Heart right ventricle (tissue), 16 donors: ENCODE data around the gene ZNF575. TPM values are rescaled to one million over a fixed set of nuclear protein-coding genes. Genes with fewer than 3 reads are reported as not detected.

ENCODE experiments used
- ATAC-seq, 8 donors: fragments of 200-7000 bp; cut with Tn5 transposase; one replicate each; pipeline ENCODE4 v1.9.1; 2020; ENCODE audit warnings: mild to moderate bottlenecking in 8 of 8, moderate library complexity in 8 of 8, moderate number of reproducible peaks in 1 of 8
- DNase-seq, 2 donors: peaks; one replicate each; pipeline ENCODE4 v3.0.0-alpha.2; 2020
- H3K27ac ChIP-seq, 10 donors: fragments of 200-600 bp; sonication (generic) in 2 of 10; one replicate each; pipeline versions ENCODE4 v1.5.0 to v1.8.0; 2020 to 2022; ENCODE audit warnings: mild to moderate bottlenecking in 3 of 10
- H3K27me3 ChIP-seq, 7 donors: fragments of 200-600 bp; one replicate each; pipeline ENCODE4 v1.8.0; 2021 to 2022; ENCODE audit warnings: mild to moderate bottlenecking in 2 of 7
- H3K36me3 ChIP-seq, 9 donors: fragments of 200-600 bp; sonication (generic) in 1 of 9; one replicate each; pipeline versions ENCODE4 v1.5.0 to v1.8.0; 2020 to 2022; ENCODE audit warnings: mild to moderate bottlenecking in 2 of 9
- H3K4me1 ChIP-seq, 9 donors: fragments of 200-600 bp; sonication (generic) in 1 of 9; one replicate each; pipeline versions ENCODE4 v1.5.0 to v1.8.0; 2020 to 2022; ENCODE audit warnings: mild to moderate bottlenecking in 4 of 9
- H3K4me3 ChIP-seq, 10 donors: fragments of 200-600 bp; sonication (generic) in 2 of 10; one replicate each; pipeline versions ENCODE4 v1.5.0 to v1.8.0; 2020 to 2022; ENCODE audit warnings: mild to moderate bottlenecking in 7 of 10, moderate library complexity in 2 of 10
- H3K9me3 ChIP-seq, 11 donors: fragments of 200-600 bp in 10 of 11; sonication (generic) in 2 of 11; one replicate each; pipeline versions ENCODE4 v1.5.0 to v1.8.0; 2013 to 2022; ENCODE audit warnings: mild to moderate bottlenecking in 2 of 11, control low read depth in 1 of 11, moderate library complexity in 1 of 11
- WGBS, 2 donors: extraction: QIAGEN DNeasy Blood & Tissue Kit; methylation state at CpG; one replicate each; pipeline ENCODE4 v1.1.7; 2013; ENCODE audit warnings: inconsistent platforms in 1 of 2; 5-methylcytosine and 5-hydroxymethylcytosine counted together
- intact Hi-C, 10 donors: fragments of 100-400 bp; cut with DNase I; formaldehyde crosslinking; loops; one replicate each; pipeline versions ENCODE4 v1.11.1 to v1.14.2; 2022
- polyA plus RNA-seq, 2 donors: library from polyadenylated mRNA; stranded (reverse); fragments of 200-250 nt; gene quantifications; one replicate each; pipeline ENCODE4 v1.2.3, GENCODE V29; 2013
- total RNA-seq, 10 donors: library from RNA; stranded (reverse); fragmentation: NEBNext Ultra II Directional in 3 of 10; extraction: Animal tissue kit (Norgen Biotek cat#: 25700) in 3 of 10; gene quantifications; one replicate each; pipeline versions ENCODE4 v1.2.1 to v1.2.4, GENCODE V29; 2021 to 2023
- TF ChIP-seq, protein P1 (sequence below), 9 donors: fragments of 200-600 bp; sonication (generic) in 2 of 9; IDR thresholded peaks; one replicate each; pipeline versions ENCODE4 v1.5.0 to v1.8.0; 2021 to 2022; ENCODE audit warnings: antibody characterized with exemption in 9 of 9, mild to moderate bottlenecking in 5 of 9, moderate library complexity in 1 of 9
- donor health status: Arrhythmogenic right ventricular cardiomyopathy.
- donor health status: ischemic (EF 13 %, LVEDD 7.1; RV severe dilation, severe dysfunction).
- donor health status: healthy with polysubstance abuse.
- donor health status: DM: no; HTN: yes; CAD: no.
- donor health status: DM: no; HTN: no; CAD: no.
- donor health status: ischemic (EF 25% LVEDD 6.9; RV normal size, moderate dysfunction).
- donor health status: ischemic (EF 25% LVEDD 5.7; RV mildly dilated, moderate dysfunction).
- donor health status: healthy.
- donor health status: DM: yes; HTN: yes; CAD: no.
- donor health status: Ischemic cardiomyopathy.
- donor health status: ischemic (EF 35%, LVEDD 5.7; RV mildly dilated, moderate dysfunction).
- donor health status: nonischemic (EF 11% LVEDD 7.7; RV severe dilation, severe dysfunction).
- donor health status: DM: yes; HTN: yes; CAD: no.
- donor health status: PGD.
- donor health status: ischemic (EF 29% LVEDD 5.4; RV normal size, mild dysfunction).
- donor health status: nonischemic (EF 23%, LVEDD 6.1; RV moderate dilation, normal function).

The ZNF575 gene
- total and polyA plus RNA-seq, 12 donors = 0.45 to 2.0 (median 1.2) TPM

DNA sequence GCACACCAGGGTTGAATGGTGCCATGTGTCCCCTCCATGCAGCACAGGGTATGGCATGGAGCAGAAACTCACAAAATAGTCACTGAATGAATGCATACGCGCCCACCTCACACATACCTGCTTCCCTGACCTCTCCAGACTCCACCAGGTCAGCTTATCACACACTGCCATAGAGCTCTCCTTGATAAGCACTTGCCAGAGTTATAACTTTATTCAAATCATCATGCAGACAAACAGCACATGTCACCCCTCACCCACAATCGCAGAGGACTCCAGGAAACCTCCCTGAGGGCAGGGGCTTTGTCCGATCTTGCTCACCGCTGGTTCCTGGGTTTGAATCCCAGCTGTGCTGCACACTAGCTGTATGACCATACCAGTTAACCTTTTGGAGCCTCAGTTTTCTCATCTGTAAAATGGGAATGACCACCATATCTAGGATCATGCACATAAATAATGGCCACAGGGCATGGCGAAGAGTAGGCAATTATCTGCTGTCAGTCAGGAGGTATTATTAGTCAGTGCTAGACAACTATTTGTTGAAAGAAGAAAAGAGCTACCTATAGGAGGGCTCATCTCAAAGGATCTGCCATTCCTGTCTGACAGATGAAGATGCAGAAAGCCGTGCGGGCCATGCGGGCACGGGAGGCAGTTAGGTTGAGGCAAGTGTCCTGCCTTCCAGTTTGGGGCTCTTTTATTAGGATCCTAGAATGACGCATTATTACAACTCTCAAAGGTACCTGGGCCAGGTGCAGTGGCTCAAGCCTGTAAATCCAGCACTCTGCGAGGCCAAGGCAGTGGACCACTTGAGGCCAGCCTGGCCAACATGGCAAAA, 28.4 kb downstream of the ZNF575 start:
- Histone ChIP-seq H3K9me3 (no peaks in the 10 kb centered on the region), H3K36me3 (peaks cover 0 to 61% (median 11%) of the 10 kb centered on the region in 9 donors), H3K27me3 (no peaks in the 10 kb centered on the region), H3K27ac (peak overlapping the region in 4 of 10 donors; percentile 37 to 84 (median 65)), H3K4me1 (peaks cover 2 to 30% (median 15%) of the 10 kb centered on the region in 9 donors), H3K4me3 (no peak overlapping the region)
- intact Hi-C loops = no loop called here
- TF ChIP-seq, protein P1, sequence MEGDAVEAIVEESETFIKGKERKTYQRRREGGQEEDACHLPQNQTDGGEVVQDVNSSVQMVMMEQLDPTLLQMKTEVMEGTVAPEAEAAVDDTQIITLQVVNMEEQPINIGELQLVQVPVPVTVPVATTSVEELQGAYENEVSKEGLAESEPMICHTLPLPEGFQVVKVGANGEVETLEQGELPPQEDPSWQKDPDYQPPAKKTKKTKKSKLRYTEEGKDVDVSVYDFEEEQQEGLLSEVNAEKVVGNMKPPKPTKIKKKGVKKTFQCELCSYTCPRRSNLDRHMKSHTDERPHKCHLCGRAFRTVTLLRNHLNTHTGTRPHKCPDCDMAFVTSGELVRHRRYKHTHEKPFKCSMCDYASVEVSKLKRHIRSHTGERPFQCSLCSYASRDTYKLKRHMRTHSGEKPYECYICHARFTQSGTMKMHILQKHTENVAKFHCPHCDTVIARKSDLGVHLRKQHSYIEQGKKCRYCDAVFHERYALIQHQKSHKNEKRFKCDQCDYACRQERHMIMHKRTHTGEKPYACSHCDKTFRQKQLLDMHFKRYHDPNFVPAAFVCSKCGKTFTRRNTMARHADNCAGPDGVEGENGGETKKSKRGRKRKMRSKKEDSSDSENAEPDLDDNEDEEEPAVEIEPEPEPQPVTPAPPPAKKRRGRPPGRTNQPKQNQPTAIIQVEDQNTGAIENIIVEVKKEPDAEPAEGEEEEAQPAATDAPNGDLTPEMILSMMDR (IDR thresholded peaks at IDR 0.05) = no peak
- no peak for DNase-seq
- WGBS, 2 donors = 93 to 94% methylated on average over 12 of the region's 12 CpGs
- no peak for ATAC-seq

DNA sequence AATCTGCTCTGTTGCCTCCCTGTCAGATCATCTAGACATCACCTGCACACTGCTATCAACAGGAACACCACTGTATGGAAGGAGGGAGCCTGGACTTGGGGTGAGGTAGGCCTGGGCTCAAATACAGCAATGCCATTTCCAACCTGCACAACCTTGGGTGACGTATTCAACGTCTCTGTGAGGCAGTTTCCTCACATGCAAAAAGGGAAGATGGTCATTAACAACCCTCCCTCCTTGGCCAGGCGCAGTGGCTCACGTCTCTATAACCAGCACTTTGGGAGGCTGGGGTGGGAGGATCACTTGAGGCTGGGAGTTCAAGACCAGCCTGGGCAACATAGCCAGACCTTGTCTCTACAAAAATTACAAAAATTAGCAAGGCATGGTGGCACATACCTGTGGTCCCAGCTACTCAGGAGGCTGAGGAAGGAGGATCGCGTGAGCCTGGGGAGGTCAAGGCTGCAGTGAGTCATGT, 29.3 kb downstream of the ZNF575 start:
- peaks cover 0 to 52% (median 11%) of the 10 kb centered on the region in 9 donors for H3K36me3 ChIP-seq
- TF ChIP-seq, protein P1 (IDR thresholded peaks at IDR 0.05) = no peak
- ATAC-seq = peak in 2 of 8 donors; percentile 14 to 28
- no peak for DNase-seq
- H3K4me1 ChIP-seq = peaks cover 2 to 30% (median 15%) of the 10 kb centered on the region in 9 donors
- WGBS, 2 donors = 85 to 91% methylated on average over 6 of the region's 6 CpGs
- H3K27ac ChIP-seq = peak overlapping the region in 9 of 10 donors; percentile 28 to 91 (median 70)
- no peaks in the 10 kb centered on the region for H3K9me3 ChIP-seq
- intact Hi-C loops = no loop called here
- no peaks in the 10 kb centered on the region for H3K27me3 ChIP-seq
- H3K4me3 ChIP-seq = no peak overlapping the region

DNA sequence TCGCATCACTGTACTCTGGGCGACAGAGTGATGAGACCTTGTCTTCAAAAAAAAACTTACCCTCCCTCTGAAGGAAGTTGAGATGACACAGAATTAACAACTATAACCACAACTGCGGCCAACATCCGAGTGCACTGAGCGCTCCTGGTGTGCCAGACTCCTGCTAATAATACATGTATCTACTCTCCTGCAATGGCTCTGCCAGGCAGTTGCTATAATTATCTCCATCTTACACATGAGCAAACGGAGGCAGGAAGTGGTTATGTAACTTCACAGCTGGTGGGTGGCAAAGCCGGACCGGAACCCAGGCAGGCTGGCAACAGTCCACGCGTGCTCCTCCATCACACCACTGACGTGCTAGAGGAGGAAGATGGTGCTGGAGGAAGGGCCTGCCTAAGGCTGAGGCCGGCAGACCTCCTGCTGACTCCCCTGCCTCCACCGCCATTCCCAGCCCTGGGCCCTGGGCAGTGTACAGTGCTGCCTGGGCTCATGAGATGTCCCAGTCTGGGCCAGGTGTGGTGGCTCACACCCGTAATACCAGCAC, 29.8 kb downstream of the ZNF575 start:
- H3K36me3 ChIP-seq = peaks cover 0 to 48% (median 11%) of the 10 kb centered on the region in 9 donors
- TF ChIP-seq, protein P1 (IDR thresholded peaks at IDR 0.05) = no peak
- H3K9me3 ChIP-seq = no peaks in the 10 kb centered on the region
- peaks cover 2 to 30% (median 15%) of the 10 kb centered on the region in 9 donors for H3K4me1 ChIP-seq
- peak overlapping the region in 9 of 10 donors; percentile 34 to 91 (median 70) for H3K27ac ChIP-seq
- intact Hi-C loops = no loop called here
- 48 to 50% methylated on average over 14 of the region's 14 CpGs for WGBS, 2 donors
- no peaks in the 10 kb centered on the region for H3K27me3 ChIP-seq
- DNase-seq (peak; percentile 83 to 84), ATAC-seq (peak; percentile 89 to 96 (median 94))
- no peak overlapping the region for H3K4me3 ChIP-seq

DNA sequence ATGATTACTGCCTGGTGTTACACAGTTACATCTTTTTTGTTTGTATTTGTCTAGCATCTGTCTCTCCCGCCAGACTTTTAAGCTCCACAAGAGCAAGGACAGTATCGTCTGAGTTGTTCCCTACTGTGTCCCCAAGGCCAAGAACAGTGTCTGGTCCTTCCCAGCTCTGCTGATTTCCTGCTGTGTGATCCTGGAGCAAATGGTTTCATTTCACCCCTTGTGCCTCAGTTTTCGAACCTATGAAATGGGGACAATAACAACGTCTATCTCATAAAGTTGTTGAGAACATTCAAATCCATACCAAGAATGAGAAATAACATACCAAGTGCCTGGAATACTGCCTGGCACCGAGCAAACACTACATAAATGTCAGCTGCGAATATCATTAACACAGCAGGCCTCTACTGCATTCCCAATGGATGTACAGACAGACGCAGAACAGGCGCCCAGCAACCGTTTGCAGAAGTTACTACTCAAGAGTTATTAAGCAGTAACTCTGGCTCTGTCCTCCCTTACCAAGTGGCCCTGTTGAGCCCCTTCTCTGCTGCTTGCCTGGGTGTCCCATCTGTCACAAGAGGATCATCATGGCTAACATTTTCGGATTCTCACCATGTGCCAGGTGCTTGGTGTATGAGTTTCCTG, 30.9 kb downstream of the ZNF575 start:
- Histone ChIP-seq H3K4me1 (peaks cover 2 to 30% (median 15%) of the 10 kb centered on the region in 9 donors), H3K4me3 (no peak overlapping the region), H3K27me3 (no peaks in the 10 kb centered on the region), H3K36me3 (peaks cover 0 to 39% (median 11%) of the 10 kb centered on the region in 9 donors), H3K27ac (peak overlapping the region in 4 of 10 donors; percentile 62 to 91 (median 74)), H3K9me3 (no peaks in the 10 kb centered on the region)
- DNase-seq = no peak
- WGBS, 2 donors = 78 to 88% methylated on average over 10 of the region's 10 CpGs
- intact Hi-C loops = no loop called here
- no peak for ATAC-seq
- TF ChIP-seq, protein P1 (IDR thresholded peaks at IDR 0.05) = no peak
